Measurements from ENCODE around the gene SLC26A5.

SLC26A5 gene

GRCh38 chr7:103398483-103399127, 47.4 kb downstream of the SLC26A5 start:
- no peak for DNase-seq

GRCh38 chr7:103396471-103396870, 49.5 kb downstream of the SLC26A5 start:
- no peak for DNase-seq

GRCh38 chr7:103395071-103395470, 50.9 kb downstream of the SLC26A5 start:
- DNase-seq = no peak

- DNase-seq = no peak
Observed at GRCh38 chr7:103394566-103394965, 51.4 kb downstream of the SLC26A5 start.

- no peak for DNase-seq
Observed at GRCh38 chr7:103391976-103392375, 54.0 kb downstream of the SLC26A5 start.

- no peak for DNase-seq
Observed at GRCh38 chr7:103391150-103391549, 54.9 kb downstream of the SLC26A5 start.

GRCh38 chr7:103389263-103389662, 56.7 kb downstream of the SLC26A5 start:
- no peak for DNase-seq

GRCh38 chr7:103388469-103389140, 57.4 kb downstream of the SLC26A5 start:
- DNase-seq = no peak

- no peak for DNase-seq
Observed at GRCh38 chr7:103387242-103387641, 58.8 kb downstream of the SLC26A5 start.

- DNase-seq = no peak
Observed at GRCh38 chr7:103382032-103382402, 64.0 kb downstream of the SLC26A5 start.

- no peak for DNase-seq
Observed at GRCh38 chr7:103381280-103382031, 64.6 kb downstream of the SLC26A5 start.

GRCh38 chr7:103380395-103381191, 65.4 kb downstream of the SLC26A5 start:
- DNase-seq = no peak

- peak; percentile 32 for DNase-seq
Observed at GRCh38 chr7:103379270-103379975, 66.6 kb downstream of the SLC26A5 start.

GRCh38 chr7:103373866-103374643, 72.0 kb downstream of the SLC26A5 start:
- DNase-seq = peak; percentile 26

GRCh38 chr7:103369432-103369831, 76.6 kb downstream of the SLC26A5 start:
- DNase-seq = no peak

- no peak for DNase-seq
Observed at GRCh38 chr7:103349805-103350204, 96.2 kb downstream of the SLC26A5 start.

GRCh38 chr7:103348959-103349358, 97.0 kb downstream of the SLC26A5 start:
- DNase-seq = no peak

GRCh38 chr7:103348452-103348851, 97.6 kb downstream of the SLC26A5 start:
- peak; percentile 6 for DNase-seq

GRCh38 chr7:103347507-103348267, 98.3 kb downstream of the SLC26A5 start, which contains the start of gene PSMC2:
Gene PSMC2 (plus strand): TSS chr7:103347643. CDS start chr7:103347712, 69 bp downstream.
- peak; percentile 95 for DNase-seq

GRCh38 chr7:103346396-103346795, 99.6 kb downstream of the SLC26A5 start:
- DNase-seq = no peak

Data from hematopoietic multipotent progenitor cell treated with erythropoietin and hydrocortisone succinate and interleukin-3 and kit ligand, for 6 days (in vitro differentiated cells).